SHP77 treated with DMSO at 0.1 percent for 48 hours (cell line): ENCODE measurements around the gene ECHS1.
"Not testable (repeated sequence)": the region's sequence is repeated elsewhere in the genome, so short reads cannot be mapped to it uniquely, and the experiment has no call there.

Experiments used
- DNase-seq: peaks from one replicate; lab custom pipeline; 2025; lab: John Stamatoyannopoulos, UW

ECHS1 gene

DNA sequence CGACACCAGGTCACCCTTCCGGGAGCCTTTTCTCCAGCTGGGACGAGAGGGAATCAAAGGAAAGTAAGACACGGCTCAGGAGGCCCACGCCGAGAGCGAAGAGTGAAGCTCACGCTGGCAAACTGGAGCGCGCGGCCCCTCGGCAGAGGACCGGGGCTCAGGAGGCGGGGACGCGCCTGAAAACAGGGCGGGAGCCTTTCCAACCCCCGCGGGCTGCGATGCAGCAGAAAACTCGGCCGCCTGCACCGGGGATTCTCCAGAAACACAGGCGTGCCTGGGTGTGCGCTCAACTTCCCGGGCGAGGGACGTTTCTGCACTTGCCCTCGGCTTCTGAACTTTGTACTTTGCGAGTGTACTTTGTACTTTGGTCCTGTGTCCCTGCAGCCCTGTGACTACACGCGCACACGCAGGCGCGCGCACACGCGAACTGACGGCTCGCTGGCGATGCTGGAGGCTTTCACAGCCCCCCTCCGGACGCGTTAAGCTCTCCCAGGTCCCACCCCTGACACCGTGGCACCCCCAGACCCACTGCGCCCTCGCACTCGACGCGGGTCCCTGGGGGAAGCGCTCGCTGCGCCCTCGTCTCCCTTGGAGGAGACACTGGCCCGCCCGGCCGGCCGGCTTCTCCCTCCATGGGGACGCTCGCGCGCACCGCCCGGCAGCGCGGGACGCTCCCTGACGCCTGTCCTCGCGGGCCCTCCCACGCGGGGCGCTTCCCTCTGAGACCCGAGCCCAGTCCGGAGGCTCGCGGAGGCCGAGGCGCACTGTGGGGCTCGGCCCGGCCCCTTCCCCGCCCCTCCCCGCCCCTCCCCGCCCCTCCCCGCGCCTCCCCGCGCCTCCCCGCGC is 5.3 kb upstream of the ECHS1 start:
- no peak for DNase-seq

DNA sequence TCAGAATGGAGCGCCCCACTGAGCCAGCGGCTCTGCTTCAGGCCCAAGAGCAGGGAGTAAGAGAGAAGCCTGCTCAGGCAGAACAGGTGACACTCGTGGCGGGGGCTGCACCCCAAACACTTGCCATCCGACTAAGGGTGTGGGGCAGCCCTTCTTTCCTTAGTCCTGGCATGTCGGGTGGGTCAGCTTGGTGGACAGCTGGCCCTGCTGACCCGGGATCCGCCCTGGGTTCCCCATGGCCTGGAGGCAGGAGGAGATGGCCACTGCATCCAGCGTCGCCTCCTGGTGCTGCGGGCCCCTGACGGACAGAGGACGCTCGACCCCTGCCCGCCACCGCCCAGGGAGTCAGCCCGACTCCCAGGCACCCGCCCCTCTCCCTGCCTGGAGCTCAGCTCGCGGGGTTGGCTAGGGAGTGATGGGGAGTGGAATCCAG is 4.7 kb upstream of the ECHS1 start:
- DNase-seq, result no peak

DNA sequence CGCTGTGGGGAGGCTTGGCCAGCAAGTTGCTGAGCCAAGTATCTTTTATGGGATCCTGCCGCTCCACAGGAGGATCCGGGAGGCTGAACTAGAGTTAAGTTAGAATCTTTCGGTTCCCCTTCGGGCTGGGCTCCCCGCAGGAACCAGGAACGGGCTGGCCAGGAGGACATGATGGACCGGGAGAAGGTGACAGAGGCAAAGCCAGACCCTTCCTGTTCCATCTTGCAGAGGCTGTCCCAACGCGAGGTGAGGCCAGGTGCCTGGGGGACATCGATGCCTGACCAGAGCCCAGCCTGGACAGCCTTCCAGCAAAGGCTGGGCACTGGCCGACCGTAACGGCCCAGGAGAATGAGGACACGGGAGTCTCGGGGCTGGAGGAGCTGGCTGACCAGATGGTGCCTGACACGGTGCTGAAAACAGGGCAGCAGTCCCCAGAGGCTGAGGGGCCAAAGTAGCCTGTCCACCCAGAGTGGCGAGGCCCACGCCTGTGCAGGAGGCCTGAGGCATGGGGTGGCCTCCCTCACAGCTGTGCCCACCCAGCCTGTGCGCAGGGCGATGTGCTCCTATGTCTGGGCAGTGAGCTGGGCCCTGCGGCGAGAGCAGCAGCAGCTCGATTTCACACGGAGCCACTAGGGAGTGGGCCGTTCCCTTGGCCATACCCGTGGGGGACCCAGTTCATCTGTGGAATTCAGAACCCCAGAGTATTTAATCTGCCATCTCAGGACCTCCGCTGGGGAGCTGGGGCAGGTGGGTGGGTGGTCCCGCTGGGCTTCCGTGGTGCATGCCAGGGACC is 4.1 kb upstream of the ECHS1 start:
- DNase-seq, result no peak

DNA sequence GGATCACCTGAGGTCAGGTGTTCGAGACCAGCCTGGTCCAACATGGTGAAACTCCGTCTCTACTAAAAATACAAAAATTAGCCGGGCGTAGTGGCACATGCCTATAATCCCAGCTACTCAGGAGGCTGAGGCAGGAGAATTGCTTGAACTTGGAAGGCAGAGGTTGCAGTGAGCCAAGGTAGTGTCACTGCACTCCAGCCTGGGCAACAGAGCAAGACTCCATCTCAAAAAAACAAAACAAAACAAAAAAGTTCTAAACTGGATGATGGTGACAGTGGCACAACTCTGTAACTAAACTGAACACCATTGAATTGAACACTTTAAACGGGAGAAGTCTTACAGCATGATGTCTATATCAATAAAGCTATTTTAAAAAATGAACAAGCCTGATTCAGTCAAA is 3.0 kb upstream of the ECHS1 start:
- DNase-seq, result not testable (repeated sequence)

DNA sequence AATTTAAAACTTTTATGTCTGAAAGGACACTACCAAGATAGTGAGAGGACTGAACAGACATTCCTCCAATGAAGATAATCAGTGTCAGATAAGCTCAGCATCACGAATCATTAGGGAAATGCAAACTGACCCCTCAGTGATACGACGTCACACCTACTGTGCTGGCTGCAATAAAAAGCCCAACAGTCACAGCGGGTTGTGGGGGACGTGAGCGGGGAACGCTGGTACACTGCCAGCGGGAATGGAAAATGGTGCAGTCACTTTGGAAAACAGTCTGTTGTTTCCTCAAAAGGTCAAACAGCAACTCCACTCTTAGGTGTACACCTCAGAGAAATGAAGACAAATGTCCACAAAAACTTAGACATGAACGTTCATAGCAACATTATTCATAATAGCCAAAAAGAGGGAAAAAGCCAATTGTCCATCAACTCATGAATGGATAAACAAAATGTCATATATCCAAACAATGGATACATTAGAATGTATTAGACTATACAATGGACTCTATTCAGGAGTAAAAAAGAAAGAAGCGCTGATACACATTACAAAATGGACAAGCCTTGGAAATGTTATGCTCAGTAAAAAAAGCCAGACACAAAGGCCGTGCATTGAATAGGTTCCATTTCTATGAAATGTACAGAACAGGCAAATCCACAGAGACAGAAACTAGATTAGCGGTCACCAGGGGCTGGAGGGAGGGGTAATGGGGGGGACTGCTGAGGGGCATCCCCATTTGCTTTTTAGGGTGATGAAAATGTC is 2.4 kb upstream of the ECHS1 start:
- no peak for DNase-seq

DNA sequence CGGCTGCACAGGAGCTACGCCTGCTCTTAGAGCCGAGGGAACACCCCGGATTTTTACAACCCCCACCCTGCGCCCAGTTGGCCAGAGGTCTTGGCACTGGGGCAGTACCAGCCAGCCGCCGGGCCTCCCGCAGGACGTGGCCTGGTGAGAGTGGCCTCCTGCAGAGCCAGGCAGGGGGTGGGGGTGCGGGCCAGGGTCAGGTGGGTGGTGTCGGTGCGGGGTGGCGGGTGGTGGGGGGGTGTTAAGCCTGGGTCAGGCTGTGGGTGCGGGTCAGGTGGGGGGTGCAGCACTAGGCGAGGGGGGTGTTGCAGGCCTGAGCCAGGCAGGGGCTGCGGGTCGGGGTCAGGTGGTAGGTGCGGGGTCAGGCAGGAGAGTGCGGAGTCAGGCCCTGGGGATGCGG is 647 bp downstream of the ECHS1 start:
- DNase-seq, result no peak

DNA sequence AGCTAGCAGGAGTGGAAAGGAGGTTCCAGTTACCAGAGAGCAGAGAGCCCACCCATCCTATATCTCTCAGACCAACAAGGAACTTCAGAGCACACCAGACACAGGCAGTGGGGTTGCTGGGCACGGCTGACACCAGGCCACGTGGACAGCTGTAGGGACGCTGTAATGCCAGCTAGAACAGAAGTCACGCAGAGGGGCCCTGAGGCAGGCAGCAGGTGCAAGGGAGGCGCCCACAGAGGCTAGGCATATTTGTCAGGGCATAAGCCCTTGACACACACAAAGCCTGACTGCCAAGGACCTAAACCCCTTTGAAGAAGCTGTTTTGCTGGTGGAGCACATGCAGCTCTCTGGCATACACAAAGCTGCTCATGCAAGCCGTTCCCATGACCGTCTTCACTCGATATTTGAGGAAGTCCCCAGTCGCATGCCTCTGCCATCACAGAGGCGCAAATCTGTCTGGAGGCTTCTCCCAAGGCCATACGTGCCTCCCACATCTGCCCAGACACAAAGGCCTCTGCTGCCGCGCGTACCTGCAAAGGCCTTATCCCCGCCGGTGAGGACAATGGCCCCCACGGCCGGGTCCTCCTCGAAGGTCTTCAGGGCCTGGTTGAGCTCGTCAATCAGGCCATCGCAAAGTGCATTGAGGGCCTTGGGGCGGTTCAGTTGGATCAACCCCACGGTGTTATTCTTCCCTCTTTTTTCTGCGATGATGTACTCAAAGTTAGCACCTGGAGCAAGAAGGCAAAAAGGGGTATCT is 2.9 kb downstream of the ECHS1 start:
- DNase-seq, result no peak

DNA sequence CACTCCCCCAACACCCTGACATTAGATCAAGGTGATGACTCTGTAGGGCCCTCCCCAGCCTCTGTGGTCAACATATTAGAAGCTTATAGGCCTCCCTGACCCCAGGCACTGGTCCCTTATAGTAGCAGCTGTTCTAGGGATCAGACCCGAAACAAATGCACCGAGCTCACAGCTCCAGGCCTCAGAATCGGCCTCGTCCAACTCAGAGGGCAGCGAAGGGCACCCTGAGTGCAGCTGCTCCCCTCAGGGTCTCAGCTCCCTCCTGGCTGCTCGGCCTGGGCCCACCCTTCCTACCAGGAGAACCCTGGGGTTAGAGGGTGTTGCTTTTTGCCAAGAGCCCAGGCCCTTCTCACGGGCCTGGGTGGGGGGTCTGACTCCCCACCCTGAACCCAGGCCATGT is 5.0 kb downstream of the ECHS1 start:
- no peak for DNase-seq

DNA sequence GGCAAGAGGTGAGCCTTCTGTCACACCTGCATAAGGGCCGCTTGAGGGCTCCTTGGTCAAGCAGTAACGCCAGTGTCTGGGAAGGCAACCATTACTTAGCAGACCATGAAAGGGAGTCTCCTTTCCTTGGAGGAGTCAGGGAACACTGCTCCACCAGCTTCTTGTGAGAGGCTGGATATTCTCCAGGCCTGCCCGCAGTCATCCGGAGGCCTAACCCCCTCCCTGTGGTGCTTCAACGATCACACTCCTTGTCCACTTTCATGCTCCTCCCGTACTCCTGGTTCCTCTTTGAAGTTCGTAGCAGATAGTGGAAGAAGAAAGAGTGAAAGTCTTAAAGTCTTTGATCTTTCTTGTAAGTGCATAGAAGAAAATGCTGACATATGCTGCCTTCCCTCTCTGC is 5.7 kb downstream of the ECHS1 start:
- DNase-seq, result not testable (repeated sequence)

DNA sequence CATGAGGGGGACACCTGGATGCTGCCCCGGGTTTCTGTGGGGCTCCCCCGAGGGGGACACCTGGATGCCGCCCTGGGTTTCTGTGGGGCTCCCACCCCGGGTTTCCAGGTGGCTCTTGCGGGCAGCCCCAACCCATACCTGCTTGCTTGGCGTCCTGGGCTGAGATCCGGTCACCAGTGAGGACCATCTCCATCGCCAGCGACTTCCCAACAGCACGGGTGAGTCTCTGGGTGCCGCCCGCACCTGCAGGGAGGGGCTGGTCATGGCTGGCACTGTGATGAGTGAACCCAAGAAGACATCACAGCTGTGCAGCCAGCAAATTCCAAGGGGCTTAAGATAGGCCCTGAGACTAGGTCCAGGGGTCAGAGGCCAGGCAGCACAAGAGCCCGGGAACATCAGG is 6.4 kb downstream of the ECHS1 start:
- no peak for DNase-seq

DNA sequence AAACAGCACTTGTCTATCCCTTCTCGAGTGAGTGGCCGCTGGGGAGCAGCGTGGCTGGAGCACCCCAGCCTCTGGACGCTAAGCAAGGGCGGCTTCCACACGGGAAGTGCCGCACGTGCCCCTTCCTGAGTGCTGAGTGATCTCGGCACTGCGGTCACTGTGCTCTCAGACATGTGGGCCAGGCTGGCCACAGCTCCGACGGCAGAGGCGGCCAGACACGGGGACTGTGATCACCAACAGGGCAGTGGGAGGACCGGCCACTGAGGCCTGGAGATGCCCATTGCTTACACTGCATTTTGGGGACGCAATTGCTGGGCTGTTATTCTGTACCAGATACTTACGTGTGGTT is 7.0 kb downstream of the ECHS1 start:
- no peak for DNase-seq

DNA sequence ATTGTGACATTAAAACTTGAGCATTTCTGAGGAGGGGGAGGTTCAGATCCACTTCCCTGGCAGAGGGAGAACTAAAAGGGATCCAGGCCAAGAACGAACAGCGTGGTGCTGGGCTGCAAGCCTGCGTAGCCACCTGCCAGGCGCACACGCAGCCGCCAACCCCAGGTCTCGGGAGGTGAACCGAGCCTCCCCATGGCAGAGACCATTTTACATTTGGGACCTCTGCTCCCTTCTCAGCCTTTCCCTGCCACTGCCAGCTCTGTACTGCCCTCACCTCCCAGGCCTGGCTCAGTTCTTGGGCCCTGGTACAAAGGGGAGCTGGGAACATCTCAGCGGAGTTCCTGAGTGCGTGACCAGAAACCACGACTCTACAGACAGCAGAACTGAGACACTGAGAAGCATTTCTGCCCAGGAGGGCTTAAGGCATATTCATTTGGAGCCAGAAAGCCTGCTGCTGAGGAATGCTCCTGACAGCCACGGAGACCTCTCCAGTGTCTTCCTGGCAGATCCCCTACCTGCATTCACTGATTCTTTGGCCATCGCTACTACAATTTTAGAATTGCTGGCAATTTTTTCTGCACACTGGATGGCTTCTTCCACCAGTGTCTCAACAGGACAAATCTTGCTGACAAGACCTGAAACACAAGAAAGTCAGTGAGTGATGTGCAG is 7.6 kb downstream of the ECHS1 start:
- no peak for DNase-seq

DNA sequence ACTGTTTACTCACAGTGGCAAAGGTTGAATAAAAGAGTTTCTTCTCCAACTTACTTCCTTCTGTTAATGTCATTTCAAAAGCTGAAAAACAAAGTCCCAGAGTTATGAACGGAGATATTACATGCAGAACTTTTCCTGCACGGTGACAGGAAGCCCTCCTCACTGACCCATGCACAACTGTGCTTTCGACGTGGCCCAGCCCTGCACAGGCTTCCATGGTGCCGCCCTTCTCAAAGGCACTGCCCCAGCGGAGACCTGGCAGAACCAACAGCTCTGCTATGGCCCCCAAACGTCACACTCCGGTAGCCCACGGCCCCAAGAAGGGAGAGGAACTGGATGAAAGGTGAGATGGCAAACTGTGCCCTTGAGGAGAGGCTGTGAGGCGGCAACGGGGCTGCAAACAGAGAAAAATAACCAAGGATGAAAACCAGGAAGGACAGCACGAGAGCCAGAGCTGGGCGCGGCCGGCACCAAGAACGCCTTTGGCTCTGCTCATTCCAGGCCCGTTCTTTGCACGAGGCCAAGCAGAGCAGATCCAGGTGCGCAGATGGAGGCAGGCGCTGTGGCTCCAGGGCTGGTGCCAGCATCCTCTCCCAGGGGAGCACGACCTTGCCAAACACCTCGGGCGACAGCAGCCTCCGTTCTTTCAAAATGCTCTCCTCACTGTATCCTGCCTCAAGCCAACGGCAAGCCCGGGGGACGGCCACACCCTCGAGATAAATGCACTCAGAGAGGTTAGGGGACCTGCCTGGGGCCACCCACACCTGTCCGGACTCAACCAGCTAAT is 8.3 kb downstream of the ECHS1 start:
- DNase-seq, result no peak

DNA sequence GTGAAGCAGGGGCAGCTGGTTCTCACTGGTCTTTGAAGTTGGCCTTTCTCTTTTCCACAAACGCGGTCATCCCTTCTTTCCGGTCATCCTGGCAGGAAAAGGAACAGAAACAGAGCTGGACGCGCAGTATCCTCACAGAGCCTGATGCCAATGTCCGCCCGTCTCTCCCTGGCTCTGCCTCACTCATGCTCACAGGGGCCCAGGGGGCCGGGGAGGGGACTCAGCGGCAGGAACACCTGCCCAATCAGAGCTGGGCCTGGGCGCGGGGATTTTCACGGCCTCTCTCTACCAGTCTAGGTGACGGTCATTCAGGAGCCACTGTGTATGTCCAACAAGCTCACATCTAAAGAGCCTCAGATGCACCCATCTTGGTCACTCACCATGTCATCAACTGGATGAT is 10.3 kb downstream of the ECHS1 start:
- DNase-seq, result no peak

DNA sequence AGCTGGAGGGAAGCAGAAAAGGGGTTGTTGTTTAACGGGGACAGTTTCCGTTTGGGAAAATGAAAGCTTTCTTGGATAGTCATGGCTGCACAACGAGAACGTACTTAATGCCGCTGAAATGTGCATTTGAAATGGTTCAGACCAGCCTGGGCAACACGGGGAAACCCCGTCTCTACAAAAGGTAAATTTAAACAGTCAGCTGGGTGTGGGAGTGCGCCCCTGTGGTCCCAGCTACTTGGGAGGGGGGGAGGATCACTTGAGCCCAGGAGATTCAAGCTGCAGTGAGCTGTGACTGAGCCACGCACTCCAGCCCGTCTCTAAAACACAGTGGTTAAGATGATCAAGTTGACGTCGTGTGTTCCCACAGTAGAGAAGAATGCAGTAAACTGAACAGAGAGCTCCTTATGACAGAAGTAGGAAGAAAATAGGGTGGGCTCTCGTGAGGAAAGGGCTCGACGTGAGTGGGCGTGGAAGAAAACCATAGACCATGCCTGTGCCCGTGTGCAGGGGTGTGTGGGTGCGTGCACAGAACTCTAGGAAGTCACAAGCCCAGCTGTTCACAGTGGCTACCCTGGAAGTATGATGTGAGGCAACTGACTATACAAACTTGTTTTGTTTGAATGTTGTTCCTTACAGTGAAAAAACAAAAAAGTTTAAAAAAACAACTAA is 11.2 kb downstream of the ECHS1 start:
- no peak for DNase-seq

DNA sequence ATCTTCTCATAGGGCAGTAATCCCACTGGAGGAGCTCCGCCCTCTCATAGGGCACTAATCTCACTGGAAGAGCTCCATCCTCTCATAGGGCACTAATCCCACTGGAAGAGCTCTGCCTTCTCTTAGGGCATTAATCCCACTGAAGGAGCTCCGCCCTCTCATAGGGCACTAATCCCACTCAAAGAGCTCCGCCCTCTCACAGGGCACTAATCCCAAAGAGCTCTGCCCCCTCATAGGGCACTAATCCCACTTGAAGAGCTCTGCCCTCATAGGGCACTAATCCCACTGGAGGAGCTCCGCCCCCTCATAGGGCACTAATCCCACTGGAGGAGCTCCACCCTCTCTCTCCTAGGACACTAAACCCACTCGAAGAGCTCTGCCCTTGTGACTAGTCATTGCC is 11.9 kb downstream of the ECHS1 start:
- no peak for DNase-seq

DNA sequence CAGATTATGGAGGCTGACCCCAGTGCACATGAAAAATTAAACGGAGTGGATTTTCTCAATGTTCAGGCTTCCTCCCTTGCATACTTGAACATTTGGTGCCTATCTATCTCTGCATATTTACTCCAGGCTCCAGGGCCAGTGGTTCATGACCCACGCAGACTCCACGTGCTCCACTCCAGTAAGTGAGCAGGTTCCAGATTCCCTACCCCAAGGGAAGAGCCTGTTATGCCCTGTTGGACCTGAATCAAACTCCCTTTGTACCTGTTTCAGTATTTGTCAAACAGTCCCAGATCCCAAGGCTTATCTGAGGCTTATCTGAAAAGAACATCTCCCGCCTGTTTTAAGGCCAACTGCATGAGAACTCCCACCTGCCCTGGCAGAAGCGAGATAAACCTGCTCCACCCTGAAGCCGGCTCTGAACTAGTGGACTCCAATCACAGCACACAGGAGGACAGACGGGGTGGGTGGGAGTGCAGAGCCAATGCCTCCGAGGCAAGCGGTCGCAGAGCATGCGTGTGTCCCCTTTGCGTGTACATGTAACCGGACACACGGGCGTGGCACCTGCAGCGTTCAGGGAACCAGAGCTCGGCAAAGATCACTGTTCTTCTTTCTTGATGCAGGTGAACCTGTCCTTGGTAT is 13.1 kb downstream of the ECHS1 start:
- no peak for DNase-seq

DNA sequence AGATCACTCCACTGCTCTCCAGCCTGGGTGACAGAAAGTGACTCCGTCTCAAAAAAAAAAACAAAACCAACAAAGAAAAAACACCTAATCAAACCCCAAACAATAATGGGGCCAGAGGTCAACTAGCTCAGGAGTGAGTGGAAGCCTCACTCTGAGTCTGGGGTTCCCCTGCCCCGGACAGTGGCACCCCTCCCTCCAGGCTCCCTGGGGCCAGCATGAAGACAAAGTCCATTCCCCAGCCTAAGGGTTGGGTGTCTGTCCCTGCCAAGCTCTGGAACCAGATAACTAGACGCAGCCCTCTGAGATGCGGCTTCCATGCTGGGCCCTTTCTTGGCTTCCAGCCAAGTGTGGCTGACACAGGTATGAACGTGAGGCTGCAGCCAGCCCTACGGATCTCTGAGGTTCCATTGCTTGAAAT is 13.6 kb downstream of the ECHS1 start:
- no peak for DNase-seq

DNA sequence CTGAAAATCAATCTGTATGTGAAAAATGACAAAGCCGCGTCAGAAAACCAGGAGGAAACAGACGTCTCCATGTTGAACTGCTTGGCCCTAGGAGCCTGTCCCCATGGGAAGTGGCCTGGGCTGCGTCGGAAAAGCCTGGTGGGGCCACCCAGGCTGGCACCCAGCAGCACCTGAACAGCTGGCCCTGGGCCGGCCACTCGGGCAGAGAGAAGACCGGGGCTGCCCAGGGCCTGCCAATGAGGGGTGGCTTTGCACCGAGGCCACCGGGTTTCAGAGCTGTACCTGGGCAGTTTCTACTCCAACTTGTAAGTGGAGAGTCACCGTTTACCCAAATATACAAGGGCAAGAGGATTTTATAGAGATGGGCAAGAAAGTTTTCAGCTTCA is 14.2 kb downstream of the ECHS1 start:
- DNase-seq, result no peak
